H1 (cell line): ENCODE data around the gene CTNNA3. TPM values are rescaled to one million over a fixed set of nuclear protein-coding genes. Genes with fewer than 3 reads are reported as not detected.

ENCODE experiments used
- CHD1 ChIP-seq: IDR thresholded peaks from 2 replicates; pipeline ENCODE4 v1.6.1; 2012; ENCODE audit warnings: low read depth, low read length, improper control_type of control experiment
- RFX5 ChIP-seq: IDR thresholded peaks from 2 replicates; pipeline ENCODE4 v1.6.1; 2011; ENCODE audit warnings: low read depth, low read length, improper control_type of control experiment, borderline replicate concordance
- TAF1 ChIP-seq: IDR thresholded peaks from 2 replicates; pipeline ENCODE4 v1.6.1; 2011; ENCODE audit warnings: mild to moderate bottlenecking, low read depth, low read length
- TAF7 ChIP-seq: optimal IDR thresholded peaks from 2 replicates; pipeline ENCODE3; 2011; ENCODE audit warnings: low read depth, mild to moderate bottlenecking, inconsistent platforms, low read length, moderate library complexity, borderline replicate concordance
- ZNF274 ChIP-seq: IDR thresholded peaks from 2 replicates; pipeline ENCODE4 v1.7.0; 2012; ENCODE audit warnings: low read length, borderline replicate concordance; ENCODE audit errors: extremely low read depth
- polyA plus RNA-seq, 7 experiments: library from polyadenylated mRNA; depleted of rRNA in 3 of 7; stranded (reverse) in 5 of 7; unstranded in 2 of 7; fragments of >200 nt in 5 of 7; fragments of 200-250 nt in 2 of 7; gene quantifications; 1 replicate in 5 of 7; 2 replicates in 1 of 7; 4 replicates in 1 of 7; pipeline versions ENCODE4 v1.2.1 to v1.2.3, GENCODE V29; 2011 to 2013; ENCODE audit warnings: missing spikeins in 2 of 7, mixed read lengths in 2 of 7
- total RNA-seq: library from RNA; stranded (reverse); fragmentation: NEBNext Ultra II Directional; extraction: Animal tissue kit (Norgen Biotek cat#: 25700); gene quantifications from 2 replicates; pipeline ENCODE4 v1.2.1, GENCODE V29; 2021

Gene CTNNA3
- total and polyA plus RNA-seq, 2 of the 8 experiments (the other 6 are each of a cell fraction or from before 2014, with no cell fraction given), result 1.3 to 1.5 TPM

DNA sequence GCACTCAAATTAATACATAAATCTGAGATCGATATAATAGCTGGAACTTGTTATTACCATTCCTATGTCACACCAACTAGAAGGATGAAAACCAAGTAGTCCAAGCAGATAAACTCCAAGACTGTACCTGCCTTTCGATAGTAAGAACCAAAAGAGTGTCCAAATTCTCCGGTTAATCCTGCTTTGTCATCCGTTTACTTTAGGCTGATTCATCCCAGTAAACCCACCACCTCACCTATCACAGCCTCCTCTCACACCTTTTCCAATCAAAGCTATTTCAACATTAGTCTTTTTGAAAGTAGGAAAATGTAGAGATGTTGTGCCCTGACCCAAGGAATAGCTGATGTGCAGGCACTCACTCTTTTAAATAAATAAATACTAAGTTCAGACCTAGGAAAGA lies 177.2 kb downstream of the CTNNA3 start (continued):
- TF ChIP-seq TAF1 (no peak), RFX5 (no peak), TAF7 (no peak), ZNF274 (no peak), CHD1 (no peak)
